H1 (cell line): Measurements from ENCODE around the gene ERCC6.

ENCODE experiments used
- BCL11A ChIP-seq, 2 experiments: IDR thresholded peaks; one replicate each; pipeline ENCODE4 v1.6.1; 2011; ENCODE audit warnings: low read depth in 2 of 2, low read length in 2 of 2, mild to moderate bottlenecking in 2 of 2
- EZH2 ChIP-seq: fragments of 200-600 bp; sonication (generic); IDR thresholded peaks from 2 replicates; pipeline ENCODE4 v1.7.1; 2012; ENCODE audit warnings: low read depth, mild to moderate bottlenecking, moderate library complexity, low read length, inconsistent platforms; ENCODE audit not compliant: severe bottlenecking

DNA sequence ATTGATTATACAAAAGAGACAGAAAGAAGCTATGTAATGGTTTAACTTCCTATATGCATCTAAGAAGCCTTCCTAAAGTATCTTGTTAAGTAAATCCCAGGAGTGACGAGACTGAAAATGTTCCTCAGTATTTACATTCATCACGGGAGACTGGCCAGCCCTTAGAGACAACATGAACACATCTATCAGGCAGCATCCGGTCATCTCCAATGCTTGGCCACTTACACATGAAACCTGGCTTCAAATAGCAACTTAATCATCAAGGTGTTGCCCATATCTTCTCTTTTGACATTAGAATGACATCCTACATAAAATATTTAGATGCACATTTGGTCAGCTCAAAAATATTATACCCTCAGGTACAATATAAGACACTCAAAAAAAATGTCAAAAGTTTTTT lies 33.8 kb downstream of the ERCC6 start:
- TF ChIP-seq BCL11A (IDR thresholded peaks at IDR 0.05; ENCODE audit: low read depth in 2 of 2, low read length in 2 of 2) (no peak), EZH2 (no peak)
